H1 (cell line): ENCODE results near the gene SCGB1C2. TPM values are rescaled to one million over a fixed set of nuclear protein-coding genes. Genes with fewer than 3 reads are reported as not detected.

Experiments
- CTCF ChIA-PET: fragments of 300-600 bp; sonication (Branson Sonifier 250); formaldehyde crosslinking; loops from one replicate; lab custom pipeline; 2021; ENCODE audit not compliant: partially characterized antibody; lab: Charles Lee
- POLR2A ChIA-PET: fragments of 300-600 bp; sonication (Branson Sonifier 250); formaldehyde crosslinking; loops from one replicate; lab custom pipeline; 2021; ENCODE audit warnings: inconsistent platforms; ENCODE audit not compliant: partially characterized antibody; lab: Charles Lee
- DNase-seq, 2 experiments: peaks; one replicate each; pipeline versions ENCODE4 v3.0.0 to v3.0.0-alpha.2; 2010 to 2022; ENCODE audit warnings: low spot score in 2 of 2, low read depth in 1 of 2, mixed read lengths in 1 of 2
- FAIRE-seq: peaks from 2 replicates; lab custom pipeline; 2011; peaks lifted over from hg19 to GRCh38; lab: Jason Lieb, UNC
- H2AFZ ChIP-seq: 2 replicates; pipeline ENCODE4 v1.8.1; 2012; ENCODE audit warnings: low read length, inconsistent platforms
- H2AK5ac ChIP-seq: 2 replicates; pipeline ENCODE4 v1.6.1; 2013; ENCODE audit warnings: low read depth, low read length
- H2BK120ac ChIP-seq: replicated peaks from 2 replicates; pipeline ENCODE3; 2013; ENCODE audit warnings: low read depth, low read length, inconsistent platforms
- H2BK12ac ChIP-seq: 2 replicates; pipeline ENCODE4 v1.6.1; 2013; ENCODE audit warnings: low read depth, low read length
- H2BK15ac ChIP-seq: 2 replicates; pipeline ENCODE4 v1.6.1; 2013; ENCODE audit warnings: low read length
- H2BK20ac ChIP-seq: 2 replicates; pipeline ENCODE4 v1.6.1; 2013; ENCODE audit warnings: low read length
- H2BK5ac ChIP-seq: 2 replicates; pipeline ENCODE4 v1.6.1; 2013; ENCODE audit warnings: low read depth, low read length
- H3K14ac ChIP-seq: 2 replicates; pipeline ENCODE4 v1.6.1; 2013; ENCODE audit warnings: inconsistent platforms; ENCODE audit not compliant: insufficient read length
- H3K18ac ChIP-seq: 2 replicates; pipeline ENCODE4 v1.6.1; 2013; ENCODE audit warnings: low read length; ENCODE audit errors: extremely low read depth
- H3K23ac ChIP-seq: 2 replicates; pipeline ENCODE4 v1.6.1; 2013; ENCODE audit warnings: inconsistent platforms; ENCODE audit not compliant: insufficient read length
- H3K23me2 ChIP-seq: 2 replicates; pipeline ENCODE4 v1.6.1; 2013; ENCODE audit warnings: low read depth, low read length
- H3K27ac ChIP-seq: 2 replicates; pipeline ENCODE4 v1.6.1; 2011; ENCODE audit warnings: low read depth, low read length, inconsistent platforms
- H3K27me3 ChIP-seq, 4 experiments: replicated peaks in 1 of 4; 1 replicate in 1 of 4; 2 replicates in 3 of 4; pipeline versions ENCODE4 v1.6.1 to v1.8.1; 2011 to 2013; ENCODE audit warnings: low read length in 3 of 4, mild to moderate bottlenecking in 3 of 4, inconsistent platforms in 2 of 4, mixed read lengths in 2 of 4, moderate library complexity in 1 of 4; ENCODE audit not compliant: control insufficient read depth in 3 of 4, insufficient read depth in 3 of 4; ENCODE audit errors: extremely low read depth in 1 of 4
- H3K36me3 ChIP-seq, 4 experiments: 2 replicates each; pipeline versions ENCODE4 v1.6.1 to v1.8.1; 2011 to 2013; ENCODE audit warnings: mild to moderate bottlenecking in 4 of 4, low read length in 3 of 4, moderate library complexity in 2 of 4, control low read depth in 1 of 4, inconsistent platforms in 1 of 4; ENCODE audit not compliant: insufficient read depth in 4 of 4, control insufficient read depth in 2 of 4
- H3K4ac ChIP-seq: replicated peaks from 2 replicates; pipeline ENCODE3; 2013; ENCODE audit warnings: low read length, low read depth, mixed read lengths, inconsistent platforms; ENCODE audit not compliant: insufficient read length
- H3K4me1 ChIP-seq, 4 experiments: replicated peaks in 1 of 4; 1 replicate in 1 of 4; 2 replicates in 3 of 4; pipeline versions ENCODE4 v1.6.1 to v1.8.1; 2011 to 2013; ENCODE audit warnings: low read length in 3 of 4, inconsistent platforms in 2 of 4, mixed read lengths in 1 of 4; ENCODE audit not compliant: insufficient read depth in 4 of 4, control insufficient read depth in 3 of 4
- H3K4me2 ChIP-seq, 2 experiments: 2 replicates each; pipeline versions ENCODE4 v1.6.1 to v1.8.1; 2011 to 2013; ENCODE audit warnings: low read depth in 2 of 2, low read length in 2 of 2, control low read depth in 1 of 2, inconsistent platforms in 1 of 2, mild to moderate bottlenecking in 1 of 2; ENCODE audit not compliant: insufficient read depth in 1 of 2
- H3K4me3 ChIP-seq, 4 experiments: fragments of 200-600, 300-600 bp in 1 of 4; sonication (generic), shearing (Covaris generic), sonication (Bioruptor Twin) in 1 of 4; 2 replicates each; pipeline versions ENCODE4 v1.5.1 to v1.8.1; 2011 to 2016; ENCODE audit warnings: low read length in 4 of 4, low read depth in 3 of 4, control low read depth in 2 of 4, inconsistent platforms in 2 of 4, mild to moderate bottlenecking in 2 of 4, mixed read lengths in 1 of 4, moderate library complexity in 1 of 4; ENCODE audit not compliant: insufficient read depth in 2 of 4; ENCODE audit errors: extremely low read depth in 1 of 4
- H3K56ac ChIP-seq: replicated peaks from 2 replicates; pipeline ENCODE3; 2013; ENCODE audit warnings: low read depth, mild to moderate bottlenecking, mixed read lengths, low read length, inconsistent platforms; ENCODE audit not compliant: insufficient read length
- H3K79me1 ChIP-seq: 2 replicates; pipeline ENCODE4 v1.6.1; 2013; ENCODE audit warnings: low read depth, low read length, control low read depth
- H3K79me2 ChIP-seq, 2 experiments: 2 replicates each; pipeline versions ENCODE4 v1.6.1 to v1.8.1; 2012 to 2013; ENCODE audit warnings: low read length in 2 of 2, mild to moderate bottlenecking in 2 of 2, inconsistent platforms in 1 of 2; ENCODE audit not compliant: insufficient read depth in 2 of 2, control insufficient read depth in 1 of 2
- H3K9ac ChIP-seq, 4 experiments: replicated peaks in 1 of 4; 1 replicate in 1 of 4; 2 replicates in 3 of 4; pipeline versions ENCODE4 v1.6.1 to v1.8.1; 2011 to 2013; ENCODE audit warnings: low read depth in 3 of 4, low read length in 3 of 4, control low read depth in 2 of 4, mild to moderate bottlenecking in 2 of 4, moderate library complexity in 2 of 4, inconsistent platforms in 1 of 4; ENCODE audit errors: extremely low read depth in 1 of 4
- H3K9me3 ChIP-seq, 2 experiments: 2 replicates each; pipeline versions ENCODE4 v1.6.1 to v1.8.1; 2012 to 2013; ENCODE audit warnings: mild to moderate bottlenecking in 2 of 2, moderate library complexity in 2 of 2, control low read depth in 1 of 2, inconsistent platforms in 1 of 2, low read depth in 1 of 2, low read length in 1 of 2, mixed read lengths in 1 of 2; ENCODE audit not compliant: insufficient read depth in 2 of 2
- H4K20me1 ChIP-seq, 2 experiments: replicated peaks in 1 of 2; 2 replicates each; pipeline versions ENCODE3 to v1.8.1; 2011 to 2013; ENCODE audit warnings: inconsistent platforms in 2 of 2, low read length in 2 of 2, mild to moderate bottlenecking in 1 of 2; ENCODE audit not compliant: insufficient read depth in 2 of 2, control insufficient read depth in 1 of 2
- H4K5ac ChIP-seq: 2 replicates; pipeline ENCODE4 v1.6.1; 2013; ENCODE audit warnings: low read length, low read depth, mixed read lengths, inconsistent platforms; ENCODE audit not compliant: insufficient read length
- H4K8ac ChIP-seq: 2 replicates; pipeline ENCODE4 v1.8.0; 2013; ENCODE audit warnings: mild to moderate bottlenecking, moderate library complexity, low read length, inconsistent platforms; ENCODE audit not compliant: insufficient read depth; ENCODE audit errors: extremely low read depth
- H4K91ac ChIP-seq: replicated peaks from 2 replicates; pipeline ENCODE3; 2013; ENCODE audit warnings: low read length, mixed read lengths, inconsistent platforms; ENCODE audit not compliant: insufficient read length
- ASH2L ChIP-seq: fragments of 200-600, 300-600 bp; sonication (generic); IDR thresholded peaks from one replicate; pipeline ENCODE4 v1.7.1; 2017; ENCODE audit warnings: low read length
- GTF2F1 ChIP-seq: IDR thresholded peaks from 2 replicates; pipeline ENCODE4 v1.6.1; 2012; ENCODE audit warnings: low read depth, low read length, improper control_type of control experiment, borderline replicate concordance
- NRF1 ChIP-seq: IDR thresholded peaks from 2 replicates; pipeline ENCODE4 v1.6.1; 2011; ENCODE audit warnings: mild to moderate bottlenecking, low read depth, low read length, improper control_type of control experiment
- SP4 ChIP-seq: IDR thresholded peaks from 2 replicates; pipeline ENCODE4 v1.6.1; 2012; ENCODE audit warnings: low read length, inconsistent platforms
- WGBS, 2 experiments: shearing (Covaris generic) in 1 of 2; methylation state at CpG; one replicate each; pipeline versions ENCODE4 v1.1.6 to v1.1.7; 2013 to 2015; ENCODE audit warnings: low lambda C conversion rate in 2 of 2, mixed read lengths in 2 of 2, inconsistent platforms in 1 of 2, low coverage in 1 of 2, missing lambda C conversion rate in 1 of 2; ENCODE audit not compliant: insufficient replicate concordance in 2 of 2, insufficient coverage in 1 of 2, insufficient read length in 1 of 2; ENCODE audit errors: extremely low coverage in 1 of 2, missing lambda C conversion rate in 1 of 2; 5-methylcytosine and 5-hydroxymethylcytosine counted together
- polyA plus RNA-seq, 7 experiments: library from polyadenylated mRNA; depleted of rRNA in 3 of 7; stranded (reverse) in 5 of 7; unstranded in 2 of 7; fragments of >200 nt in 5 of 7; fragments of 200-250 nt in 2 of 7; gene quantifications; 1 replicate in 5 of 7; 2 replicates in 1 of 7; 4 replicates in 1 of 7; pipeline versions ENCODE4 v1.2.1 to v1.2.3, GENCODE V29; 2011 to 2013; ENCODE audit warnings: missing spikeins in 2 of 7, mixed read lengths in 2 of 7
- total RNA-seq: library from RNA; stranded (reverse); fragmentation: NEBNext Ultra II Directional; extraction: Animal tissue kit (Norgen Biotek cat#: 25700); gene quantifications from 2 replicates; pipeline ENCODE4 v1.2.1, GENCODE V29; 2021

The SCGB1C2 gene
- total and polyA plus RNA-seq, 2 of the 8 experiments (the other 6 are each of a cell fraction or from before 2014, with no cell fraction given): not detected

DNA sequence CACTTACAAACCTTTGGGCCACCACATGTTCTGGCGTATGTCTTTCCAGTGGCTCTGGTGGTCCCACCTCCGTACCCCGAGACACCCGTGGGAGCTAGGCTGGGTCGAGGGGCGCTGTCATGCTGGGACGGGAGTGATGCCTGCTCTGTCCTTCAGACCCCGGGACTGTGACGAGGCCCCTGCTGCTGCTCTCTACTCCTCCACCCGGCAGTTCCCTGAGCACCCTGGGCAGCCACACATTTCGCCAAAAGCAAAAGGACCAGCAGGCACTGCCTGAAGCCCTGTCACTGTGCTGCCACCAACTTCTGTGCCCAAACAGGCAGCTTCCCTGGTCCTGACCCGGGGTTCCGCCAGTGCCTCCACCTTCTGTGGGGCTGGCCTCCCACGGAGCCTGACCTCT lies 28.6 kb downstream of the SCGB1C2 start:
- peaks cover 0 to 2% of the 10 kb centered on the region in 2 experiments for H4K20me1 ChIP-seq
- no peaks in the 10 kb centered on the region for H3K23me2 ChIP-seq
- no peak overlapping the region for H3K4ac ChIP-seq
- no peak overlapping the region for H3K27ac ChIP-seq
- POLR2A ChIA-PET: no interaction called here
- TF ChIP-seq GTF2F1 (no peak), ASH2L (no peak), NRF1 (no peak), SP4 (no peak)
- no peak overlapping the region for H2AK5ac ChIP-seq
- no peak overlapping the region for H2BK20ac ChIP-seq
- no peak overlapping the region for H2BK12ac ChIP-seq
- no peak for DNase-seq
- no peaks in the 10 kb centered on the region for H3K36me3 ChIP-seq
- H3K27me3 ChIP-seq: no peaks in the 10 kb centered on the region
- H4K8ac ChIP-seq: no peak overlapping the region
- no peak overlapping the region for H2BK15ac ChIP-seq
- no peak overlapping the region for H3K14ac ChIP-seq
- H3K79me2 ChIP-seq: no peaks in the 10 kb centered on the region
- H4K5ac ChIP-seq: no peak overlapping the region
- CTCF ChIA-PET: interaction anchor here (0.7 to 3.4 kb wide), 17 partner anchors 9 to 534 kb away, joined by 3 to 21 read pairs (median 4); no protein-coding TSS in a partner anchor
- H3K9ac ChIP-seq: no peak overlapping the region
- H2BK5ac ChIP-seq: no peak overlapping the region
- no peak overlapping the region for H2BK120ac ChIP-seq
- no peak overlapping the region for H2AFZ ChIP-seq
- no peak overlapping the region for H3K18ac ChIP-seq
- WGBS, 2 experiments: 92% methylated on average over 14 of the region's 14 CpGs; no CpG with 5 or more reads in 1 of the 2 experiments
- H3K23ac ChIP-seq: no peak overlapping the region
- no peak overlapping the region for H3K4me2 ChIP-seq
- H3K4me3 ChIP-seq: no peak overlapping the region
- FAIRE-seq: no peak
- H3K56ac ChIP-seq: no peak overlapping the region
- H4K91ac ChIP-seq: no peak overlapping the region
- no peaks in the 10 kb centered on the region for H3K79me1 ChIP-seq
- H3K4me1 ChIP-seq: no peaks in the 10 kb centered on the region; a peak in 1 of 7 replicates
- no peaks in the 10 kb centered on the region for H3K9me3 ChIP-seq
